ENCODE results near the gene SLC2A1. TPM values are rescaled to one million over a fixed set of nuclear protein-coding genes. Genes with fewer than 3 reads are reported as not detected.

SLC2A1 gene
- total RNA-seq, 1 donor from 2014 or later: 303 TPM

DNA sequence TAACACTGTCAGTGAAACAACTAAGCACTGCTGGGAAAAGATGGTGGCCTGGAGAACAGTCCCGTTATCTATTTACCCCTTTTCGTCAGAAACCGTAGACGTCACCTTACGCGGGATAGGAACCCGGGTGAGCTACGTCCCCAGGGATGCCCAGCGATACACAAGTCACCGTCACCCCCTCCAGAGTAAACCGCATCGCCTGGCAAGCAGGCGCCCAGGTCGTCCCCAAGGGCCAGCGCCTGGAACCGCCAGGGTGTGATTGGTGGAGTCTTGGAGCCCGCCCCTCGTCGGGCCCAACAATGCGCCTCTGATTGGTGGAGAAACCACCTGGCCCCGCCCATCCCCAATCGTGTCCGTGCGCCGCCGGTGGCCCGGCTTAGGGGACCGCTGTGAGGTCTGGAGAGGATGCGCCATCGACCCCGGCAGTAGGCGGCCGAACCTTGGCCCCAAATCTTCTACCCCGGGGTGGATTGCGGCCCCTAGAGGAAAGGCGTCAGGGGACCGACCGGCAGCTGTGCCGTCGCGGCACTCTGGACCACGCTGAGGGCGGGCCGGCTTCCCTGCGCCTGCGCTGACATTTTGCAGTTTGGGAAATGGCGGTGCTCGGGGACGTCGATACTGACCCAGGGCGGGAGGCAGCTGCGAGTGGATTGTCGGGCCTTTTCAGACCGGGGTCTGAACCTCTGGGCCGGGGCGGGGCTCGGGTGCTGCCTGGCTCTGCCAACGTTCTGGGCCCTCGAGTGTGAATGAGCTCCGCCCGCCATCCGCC is 34.4 kb downstream of the SLC2A1 start:
- peak; percentile 99 for DNase-seq (ENCODE audit: low spot score)
- peak overlapping the region; percentile 90 for H3K4me3 Mint-ChIP-seq
- Histone ChIP-seq H3F3A (ENCODE audit: low read depth) (peaks cover 72% of the 10 kb centered on the region), H3K36me3 (peaks cover 6% of the 10 kb centered on the region), H2AFZ (replicated peaks) (no peak overlapping the region), H3K4me2 (peak overlapping the region; percentile 80), H3K9ac (no peak overlapping the region), H4K20me1 (ENCODE audit: low read depth) (peaks cover 44% of the 10 kb centered on the region), H3K4me3 (peak overlapping the region; percentile 43), H3K79me2 (ENCODE audit: low read depth) (peaks cover 4% of the 10 kb centered on the region), H3K4me1 (peaks cover 33% of the 10 kb centered on the region), H3K27ac (peak overlapping the region; percentile 48), H3K27me3 (no peaks in the 10 kb centered on the region), H3K9me3 (ENCODE audit: low read depth) (no peaks in the 10 kb centered on the region)
- no peaks in the 10 kb centered on the region for H3K9me3 Mint-ChIP-seq
- H3K27ac Mint-ChIP-seq: peak overlapping the region; percentile 51
- TF ChIP-seq CTCF (IDR thresholded peaks at IDR 0.05): peak; percentile 53
- TF ChIP-seq EZH2phosphoT487 (IDR thresholded peaks at IDR 0.05): no peak
- no peak for TF ChIP-seq EZH2 (IDR thresholded peaks at IDR 0.05)
- H3K4me1 Mint-ChIP-seq: peaks cover 53% of the 10 kb centered on the region
- peaks cover 25% of the 10 kb centered on the region for H3K36me3 Mint-ChIP-seq
- H3K27me3 Mint-ChIP-seq (ENCODE audit: insufficient read depth, low read depth): peaks cover 15% of the 10 kb centered on the region

GRCh38 chr1:42923367-42924081 is 35.1 kb downstream of the SLC2A1 start:
- Mint-ChIP-seq H3K4me1 (peaks cover 47% of the 10 kb centered on the region), H3K27me3 (ENCODE audit: insufficient read depth, low read depth) (peaks cover 9% of the 10 kb centered on the region), H3K4me3 (peak overlapping the region; percentile 90), H3K27ac (peak overlapping the region; percentile 51), H3K9me3 (no peaks in the 10 kb centered on the region), H3K36me3 (peaks cover 18% of the 10 kb centered on the region)
- Histone ChIP-seq H3K4me2 (peak overlapping the region; percentile 80), H4K20me1 (ENCODE audit: low read depth) (peaks cover 37% of the 10 kb centered on the region), H3K79me2 (ENCODE audit: low read depth) (no peaks in the 10 kb centered on the region), H3K9ac (no peak overlapping the region), H3K4me3 (peak overlapping the region; percentile 43), H3K4me1 (peaks cover 33% of the 10 kb centered on the region), H3K36me3 (peaks cover 2% of the 10 kb centered on the region), H3K27ac (peak overlapping the region; percentile 35), H2AFZ (replicated peaks) (no peak overlapping the region), H3K9me3 (ENCODE audit: low read depth) (no peaks in the 10 kb centered on the region), H3F3A (ENCODE audit: low read depth) (peaks cover 64% of the 10 kb centered on the region), H3K27me3 (no peaks in the 10 kb centered on the region)
- no peak for DNase-seq (ENCODE audit: low spot score)
- no peak for TF ChIP-seq EZH2 (IDR thresholded peaks at IDR 0.05)
- no peak for TF ChIP-seq EZH2phosphoT487 (IDR thresholded peaks at IDR 0.05)
- no peak for TF ChIP-seq CTCF (IDR thresholded peaks at IDR 0.05)

DNA sequence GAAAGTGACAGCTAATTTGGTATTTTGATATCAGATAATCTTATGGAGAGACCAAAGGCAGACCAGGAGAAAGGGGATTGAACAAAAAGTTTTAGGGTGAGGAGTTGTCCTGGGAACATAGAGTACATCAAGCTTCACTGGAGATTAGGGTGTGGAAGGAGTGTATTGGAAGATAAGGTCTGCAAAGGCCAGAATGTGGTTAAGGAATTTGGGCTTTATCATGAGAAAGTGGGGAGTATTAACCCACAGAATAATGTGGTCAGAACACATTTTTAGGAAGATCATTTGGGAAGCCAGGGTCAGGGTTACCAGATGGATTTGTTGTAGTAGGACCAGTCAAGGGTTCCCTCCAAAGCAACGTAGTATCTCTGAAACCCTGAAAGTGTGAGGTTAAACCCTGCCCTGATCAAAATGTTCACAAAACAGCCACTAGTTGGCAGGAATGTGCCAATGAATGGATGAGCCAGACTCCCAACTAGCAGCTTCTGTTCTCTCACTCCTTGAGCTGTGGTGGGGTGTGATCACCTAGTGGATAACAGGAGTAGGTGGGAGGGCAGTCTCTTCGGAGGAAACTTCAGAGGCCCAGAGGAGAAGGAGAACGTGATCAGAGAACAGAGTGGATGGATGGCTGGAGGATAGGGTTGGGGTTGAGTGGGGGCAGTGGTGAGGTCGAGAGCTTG is 35.8 kb downstream of the SLC2A1 start:
- Mint-ChIP-seq H3K27ac (no peak overlapping the region), H3K4me3 (peak overlapping the region; percentile 90), H3K36me3 (peaks cover 12% of the 10 kb centered on the region), H3K4me1 (peaks cover 43% of the 10 kb centered on the region), H3K9me3 (no peaks in the 10 kb centered on the region), H3K27me3 (ENCODE audit: insufficient read depth, low read depth) (peaks cover 7% of the 10 kb centered on the region)
- Histone ChIP-seq H2AFZ (replicated peaks) (no peak overlapping the region), H3K79me2 (ENCODE audit: low read depth) (no peaks in the 10 kb centered on the region), H3K36me3 (no peaks in the 10 kb centered on the region), H3K4me2 (peak overlapping the region; percentile 80), H3K4me3 (peak overlapping the region; percentile 43), H3K4me1 (peaks cover 33% of the 10 kb centered on the region), H3K27me3 (no peaks in the 10 kb centered on the region), H3F3A (ENCODE audit: low read depth) (peaks cover 57% of the 10 kb centered on the region), H3K9ac (no peak overlapping the region), H4K20me1 (ENCODE audit: low read depth) (peaks cover 30% of the 10 kb centered on the region), H3K27ac (no peak overlapping the region), H3K9me3 (ENCODE audit: low read depth) (peaks cover 2% of the 10 kb centered on the region)
- TF ChIP-seq CTCF (IDR thresholded peaks at IDR 0.05): peak; percentile 72
- TF ChIP-seq EZH2phosphoT487 (IDR thresholded peaks at IDR 0.05): no peak
- peak; percentile 84 for DNase-seq (ENCODE audit: low spot score)

All from neural progenitor cell (in vitro differentiated cells).